GM21825 (cell line): ENCODE measurements around the gene NKAIN2.
"Not testable (repeated sequence)": the region's sequence is repeated elsewhere in the genome, so short reads cannot be mapped to it uniquely, and the experiment has no call there.

Source experiments
- ATAC-seq: cut with Tn5 transposase; IDR thresholded peaks from one replicate; pipeline ENCODE4 v1.9.1; 2021; ENCODE audit warnings: mild to moderate bottlenecking, moderate library complexity; ENCODE audit not compliant: unreplicated experiment

Gene NKAIN2

GRCh38 chr6:124546601-124547000, 742.9 kb downstream of the NKAIN2 start:
- ATAC-seq: no peak

- no peak for ATAC-seq
Observed at GRCh38 chr6:124551711-124552233, 748.1 kb downstream of the NKAIN2 start.

- no peak for ATAC-seq
Observed at GRCh38 chr6:124557873-124558272, 754.2 kb downstream of the NKAIN2 start.

GRCh38 chr6:124560078-124560477, 756.4 kb downstream of the NKAIN2 start:
- ATAC-seq: not testable (repeated sequence)

GRCh38 chr6:124560873-124561567, 757.4 kb downstream of the NKAIN2 start:
- no peak for ATAC-seq

GRCh38 chr6:124561635-124562130, 758.0 kb downstream of the NKAIN2 start:
- no peak for ATAC-seq

GRCh38 chr6:124564125-124564524, 760.5 kb downstream of the NKAIN2 start:
- ATAC-seq: not testable (repeated sequence)

GRCh38 chr6:124567401-124567800, 763.7 kb downstream of the NKAIN2 start:
- no peak for ATAC-seq

- no peak for ATAC-seq
Observed at GRCh38 chr6:124573953-124574352, 770.3 kb downstream of the NKAIN2 start.

GRCh38 chr6:124577734-124578281, 774.1 kb downstream of the NKAIN2 start:
- ATAC-seq: no peak

- ATAC-seq: no peak
Observed at GRCh38 chr6:124590001-124590400, 786.3 kb downstream of the NKAIN2 start.

GRCh38 chr6:124599656-124600055, 796.0 kb downstream of the NKAIN2 start:
- ATAC-seq: no peak

GRCh38 chr6:124604719-124605118, 801.1 kb downstream of the NKAIN2 start:
- ATAC-seq: no peak

- no peak for ATAC-seq
Observed at GRCh38 chr6:124607119-124607627, 803.5 kb downstream of the NKAIN2 start.

- no peak for ATAC-seq
Observed at GRCh38 chr6:124613031-124613430, 809.4 kb downstream of the NKAIN2 start.

- no peak for ATAC-seq
Observed at GRCh38 chr6:124622351-124622750, 818.7 kb downstream of the NKAIN2 start.

- ATAC-seq: no peak
Observed at GRCh38 chr6:124633655-124634054, 830.0 kb downstream of the NKAIN2 start.

- ATAC-seq: no peak
Observed at GRCh38 chr6:124640432-124640831, 836.8 kb downstream of the NKAIN2 start.

- ATAC-seq: no peak
Observed at GRCh38 chr6:124655866-124656265, 852.2 kb downstream of the NKAIN2 start.

GRCh38 chr6:124658053-124658452, 854.4 kb downstream of the NKAIN2 start:
- ATAC-seq: no peak

- ATAC-seq: no peak
Observed at GRCh38 chr6:124659427-124659826, 855.8 kb downstream of the NKAIN2 start.

- ATAC-seq: no peak
Observed at GRCh38 chr6:124660185-124660584, 856.5 kb downstream of the NKAIN2 start.
